Esophagus muscularis mucosa (tissue), 4 donors: ENCODE data around the gene CHM. TPM values are rescaled to one million over a fixed set of nuclear protein-coding genes. Genes with fewer than 3 reads are reported as not detected.
A peak's percentile ranks its signal among the peaks of the same experiment; 100 is the strongest.

ENCODE experiments used
- DNase-seq: peaks from one replicate; pipeline ENCODE4 v3.0.0-alpha.2; 2017; ENCODE audit errors: extremely low spot score
- H3K27ac ChIP-seq, 4 donors: fragments of 200-600 bp; sonication (generic); replicated peaks in 1 of 4; 1 replicate in 3 of 4; 2 replicates in 1 of 4; pipeline ENCODE4 v1.5.1; 2016 to 2019; ENCODE audit warnings: mild to moderate bottlenecking in 1 of 4
- H3K27me3 ChIP-seq, 4 donors: fragments of 200-600 bp; sonication (generic); one replicate each; pipeline versions ENCODE4 v1.5.1 to v1.6.0; 2016 to 2019
- H3K36me3 ChIP-seq, 4 donors: fragments of 200-600 bp; sonication (generic); one replicate each; pipeline ENCODE4 v1.5.1; 2016 to 2019
- H3K4me1 ChIP-seq, 4 donors: fragments of 200-600 bp; sonication (generic); one replicate each; pipeline ENCODE4 v1.5.1; 2016 to 2019
- H3K4me3 ChIP-seq, 4 donors: fragments of 200-600 bp; sonication (generic); 1 replicate in 2 of 4; 2 replicates in 2 of 4; pipeline ENCODE4 v1.5.1; 2016 to 2019; ENCODE audit warnings: mild to moderate bottlenecking in 4 of 4, moderate library complexity in 1 of 4
- H3K9me3 ChIP-seq, 4 donors: fragments of 200-600 bp; sonication (generic); 1 replicate in 3 of 4; 2 replicates in 1 of 4; pipeline ENCODE4 v1.5.1; 2016 to 2019
- CTCF ChIP-seq, 3 experiments: fragments of 200-600 bp in 2 of 3; fragments of 450-650 bp in 1 of 3; sonication (generic) in 2 of 3; IDR thresholded peaks; one replicate each; pipeline ENCODE4 v1.5.1; 2017 to 2019; ENCODE audit warnings: antibody characterized with exemption in 3 of 3, mild to moderate bottlenecking in 2 of 3, moderate library complexity in 1 of 3
- EP300 ChIP-seq: sonication (generic); formaldehyde crosslinking; IDR thresholded peaks from one replicate; pipeline ENCODE4 v1.6.1; 2017; ENCODE audit warnings: antibody characterized with exemption
- POLR2A ChIP-seq: fragments of 450-650 bp; IDR thresholded peaks from one replicate; pipeline ENCODE4 v1.6.1; 2017; ENCODE audit warnings: antibody characterized with exemption, moderate library complexity, mild to moderate bottlenecking, low read depth
- POLR2AphosphoS5 ChIP-seq, 2 donors: sonication (generic); formaldehyde crosslinking; IDR thresholded peaks; one replicate each; pipeline ENCODE4 v1.6.1; 2017; ENCODE audit warnings: antibody characterized with exemption in 2 of 2
- WGBS: methylation state at CpG from one replicate; pipeline ENCODE4 v1.1.5; 2018; 5-methylcytosine and 5-hydroxymethylcytosine counted together
- intact Hi-C: fragments of 100-400 bp; cut with DNase I; formaldehyde crosslinking; loops from one replicate; pipeline ENCODE4 v1.15.1; 2023
- total RNA-seq, 4 donors: library from RNA; depleted of rRNA; stranded (reverse); fragments of >200 nt; gene quantifications; one replicate each; pipeline versions ENCODE4 v1.1.0 to v1.2.1, GENCODE V29; 2016

The CHM gene
- total RNA-seq, 4 donors from 2014 or later = 13.9 to 16.3 (median 15.2) TPM

- H3K27ac ChIP-seq = no peak overlapping the region
- TF ChIP-seq POLR2A (no peak), EP300 (no peak), POLR2AphosphoS5 (IDR thresholded peaks at IDR 0.05) (no peak)
- H3K36me3 ChIP-seq = peaks cover 0 to 32% (median 21%) of the 10 kb centered on the region in 4 donors
- intact Hi-C loops = no loop called here
- DNase-seq = no peak
- no peak overlapping the region for H3K4me3 ChIP-seq
- H3K9me3 ChIP-seq = peaks cover 0 to 11% (median 0%) of the 10 kb centered on the region in 4 donors
- no peaks in the 10 kb centered on the region for H3K4me1 ChIP-seq
- no peaks in the 10 kb centered on the region for H3K27me3 ChIP-seq
These were observed 182.0 kb downstream of the CHM start for GRCh38 chrX:85865324-85865723.

- DNase-seq = no peak
- Histone ChIP-seq H3K4me3 (no peak overlapping the region), H3K36me3 (peaks cover 0 to 11% (median 5%) of the 10 kb centered on the region in 4 donors), H3K4me1 (no peaks in the 10 kb centered on the region), H3K9me3 (no peaks in the 10 kb centered on the region), H3K27me3 (no peaks in the 10 kb centered on the region), H3K27ac (no peak overlapping the region)
- TF ChIP-seq POLR2A = no peak
- no peak for TF ChIP-seq CTCF (IDR thresholded peaks at IDR 0.05)
- TF ChIP-seq POLR2AphosphoS5 (IDR thresholded peaks at IDR 0.05) = no peak
- no peak for TF ChIP-seq EP300
- intact Hi-C loops = no loop called here
These were observed 187.9 kb downstream of the CHM start for GRCh38 chrX:85859426-85859825.

GRCh38 chrX:85851418-85851817, 195.9 kb downstream of the CHM start:
- TF ChIP-seq CTCF (IDR thresholded peaks at IDR 0.05) (peak in 2 of 3 experiments; percentile 8 to 9), POLR2A (no peak)
- Histone ChIP-seq H3K27ac (no peak overlapping the region), H3K36me3 (no peaks in the 10 kb centered on the region), H3K9me3 (peaks cover 0 to 4% (median 0%) of the 10 kb centered on the region in 4 donors), H3K27me3 (no peaks in the 10 kb centered on the region), H3K4me3 (no peak overlapping the region), H3K4me1 (no peaks in the 10 kb centered on the region)
- DNase-seq = no peak
- WGBS = 35% methylated on average over 3 of the region's 3 CpGs
- intact Hi-C loops = no loop called here

GRCh38 chrX:85836868-85837267, 210.5 kb downstream of the CHM start:
- Histone ChIP-seq H3K9me3 (no peaks in the 10 kb centered on the region), H3K27me3 (no peaks in the 10 kb centered on the region), H3K27ac (no peak overlapping the region), H3K4me3 (no peak overlapping the region), H3K36me3 (no peaks in the 10 kb centered on the region), H3K4me1 (no peaks in the 10 kb centered on the region)
- TF ChIP-seq POLR2A (no peak), EP300 (no peak), POLR2AphosphoS5 (IDR thresholded peaks at IDR 0.05) (no peak), CTCF (IDR thresholded peaks at IDR 0.05) (no peak)
- WGBS = 57% methylated on average over 2 of the region's 2 CpGs
- no peak for DNase-seq
- intact Hi-C loops = no loop called here

- 63% methylated on average over 5 of the region's 5 CpGs for WGBS
- no peaks in the 10 kb centered on the region for H3K27me3 ChIP-seq
- DNase-seq = no peak
- H3K9me3 ChIP-seq = no peaks in the 10 kb centered on the region
- H3K4me3 ChIP-seq = no peak overlapping the region
- intact Hi-C loops = no loop called here
- TF ChIP-seq EP300 (no peak), POLR2A (no peak), CTCF (IDR thresholded peaks at IDR 0.05) (no peak), POLR2AphosphoS5 (IDR thresholded peaks at IDR 0.05) (no peak)
- H3K4me1 ChIP-seq = no peaks in the 10 kb centered on the region
- H3K27ac ChIP-seq = no peak overlapping the region
- no peaks in the 10 kb centered on the region for H3K36me3 ChIP-seq
These were observed 218.6 kb downstream of the CHM start for GRCh38 chrX:85828771-85829170.
